NCI-H748 (cell line): ENCODE data around the gene PRKAR2A.
A peak's percentile ranks its signal among the peaks of the same experiment; 100 is the strongest.

Experiments used
- DNase-seq: peaks from one replicate; lab custom pipeline; 2025; ENCODE audit not compliant: unreplicated experiment; lab: John Stamatoyannopoulos, UW

The PRKAR2A gene

GRCh38 chr3:48847504-48848423, at the start of gene PRKAR2A:
Gene PRKAR2A, minus strand, starts transcription at chr3:48847874. Its CDS starts 278 bp downstream, at chr3:48847596.
- peak; percentile 87 for DNase-seq

GRCh38 chr3:48896936-48897335, 49.3 kb upstream of the PRKAR2A start:
- no peak for DNase-seq

- DNase-seq, result no peak
Observed at GRCh38 chr3:48894516-48894915, 46.8 kb upstream of the PRKAR2A start.

- no peak for DNase-seq
Observed at GRCh38 chr3:48891606-48892005, 43.9 kb upstream of the PRKAR2A start.

- no peak for DNase-seq
Observed at GRCh38 chr3:48885753-48886152, 38.1 kb upstream of the PRKAR2A start.

- DNase-seq, result no peak
Observed at GRCh38 chr3:48881652-48882114, 34.0 kb upstream of the PRKAR2A start.

GRCh38 chr3:48881006-48881405, 33.3 kb upstream of the PRKAR2A start:
- no peak for DNase-seq

- DNase-seq, result no peak
Observed at GRCh38 chr3:48879994-48880377, 32.3 kb upstream of the PRKAR2A start.

- no peak for DNase-seq
Observed at GRCh38 chr3:48879307-48879993, 31.8 kb upstream of the PRKAR2A start.

- DNase-seq, result no peak
Observed at GRCh38 chr3:48877671-48878070, 30.0 kb upstream of the PRKAR2A start.

GRCh38 chr3:48863122-48863521, 15.4 kb upstream of the PRKAR2A start:
- no peak for DNase-seq

GRCh38 chr3:48859206-48859605, 11.5 kb upstream of the PRKAR2A start:
- no peak for DNase-seq

- DNase-seq, result no peak
Observed at GRCh38 chr3:48858709-48859108, 11.0 kb upstream of the PRKAR2A start.

GRCh38 chr3:48857641-48858040, 10.0 kb upstream of the PRKAR2A start:
- DNase-seq, result no peak

- DNase-seq, result no peak
Observed at GRCh38 chr3:48856469-48856868, 8.8 kb upstream of the PRKAR2A start.

- no peak for DNase-seq
Observed at GRCh38 chr3:48855681-48856447, 8.2 kb upstream of the PRKAR2A start.

- no peak for DNase-seq
Observed at GRCh38 chr3:48852151-48852550, 4.5 kb upstream of the PRKAR2A start.

- DNase-seq, result peak; percentile 70
Observed at GRCh38 chr3:48851407-48851806, 3.7 kb upstream of the PRKAR2A start.

- no peak for DNase-seq
Observed at GRCh38 chr3:48848816-48849515, 1.3 kb upstream of the PRKAR2A start.

GRCh38 chr3:48847053-48847503, 596 bp downstream of the PRKAR2A start:
- DNase-seq, result peak; percentile 81

- no peak for DNase-seq
Observed at GRCh38 chr3:48845170-48845569, 2.5 kb downstream of the PRKAR2A start.
